ENCODE data around the gene LRRC34. TPM values are rescaled to one million over a fixed set of nuclear protein-coding genes. Genes with fewer than 3 reads are reported as not detected.

The LRRC34 gene
- total and polyA plus RNA-seq, 4 donors = 0.22 to 2.8 (median 0.85) TPM

DNA sequence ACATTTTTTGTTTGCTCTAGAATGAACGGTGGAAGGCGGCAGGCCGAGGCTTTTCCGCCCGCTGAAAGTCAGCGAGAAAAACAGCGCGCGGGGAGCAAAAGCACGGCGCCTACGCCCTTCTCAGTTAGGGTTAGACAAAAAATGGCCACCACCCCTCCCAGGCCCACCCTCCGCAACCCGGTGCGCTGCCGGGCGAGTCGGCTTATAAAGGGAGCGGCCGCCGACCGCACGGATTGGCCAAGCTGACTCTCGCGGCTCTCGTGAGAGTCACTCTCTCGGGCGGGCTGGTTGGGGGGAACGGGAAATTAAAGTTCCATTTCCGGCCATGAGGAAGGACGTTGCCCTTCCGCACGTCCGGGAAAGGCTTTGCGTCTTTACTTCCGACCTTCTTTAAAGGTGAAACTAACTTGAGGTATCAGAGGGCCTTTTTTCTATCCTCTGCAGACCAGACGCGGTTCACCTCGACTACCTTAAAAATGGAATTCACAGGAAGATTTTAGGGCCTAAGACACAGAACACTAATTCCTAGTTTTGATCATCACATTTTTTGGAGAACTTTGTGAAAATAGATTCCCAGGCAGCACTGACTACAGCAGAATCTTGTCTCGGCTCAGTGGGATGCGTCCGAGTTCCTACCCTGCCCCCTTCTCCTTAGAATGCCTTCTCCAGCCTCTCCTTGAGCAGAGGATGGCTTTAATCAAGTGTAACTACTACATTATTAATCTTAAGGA is 47.7 kb downstream of the LRRC34 start, which contains the start of gene TERC:
Gene TERC, minus strand, starts transcription at position 179 of the 731 bp plus-strand sequence.
- no peaks in the 10 kb centered on the region for H3K9me3 ChIP-seq (ENCODE audit: control insufficient read depth in 4 of 4, low read length in 3 of 4)
- H3K9ac ChIP-seq (ENCODE audit: low read depth in 1 of 2, low read length in 2 of 2) = peak within 1 kb of the TSS; percentile 49 to 92
- peak; percentile 91 for DNase-seq (ENCODE audit: low spot score)
- peak within 1 kb of the TSS; percentile 74 to 92 (median 78) for H3K4me3 ChIP-seq (ENCODE audit: low read depth in 1 of 3, low read length in 3 of 3)
- WGBS = 7% methylated on average over 42 of the region's 42 CpGs
- peak within 1 kb of the TSS; percentile 88 to 93 for H3K27ac ChIP-seq (ENCODE audit: low read depth in 1 of 2, low read length in 2 of 2)
- peaks cover 0 to 1% (median 0%) of the 10 kb centered on the region in 4 donors for H3K36me3 ChIP-seq (ENCODE audit: control insufficient read depth in 4 of 4, insufficient read depth in 3 of 4, low read depth in 1 of 4, low read length in 3 of 4)
- peaks cover 0 to 7% (median 3%) of the 10 kb centered on the region in 4 donors for H3K4me1 ChIP-seq (ENCODE audit: control insufficient read depth in 4 of 4, insufficient read depth in 4 of 4, low read length in 3 of 4)
- H3K27me3 ChIP-seq (ENCODE audit: control insufficient read depth in 4 of 4, insufficient read depth in 4 of 4, low read length in 3 of 4) = no peaks in the 10 kb centered on the region
- TF ChIP-seq YY1 (IDR thresholded peaks at IDR 0.05) (peak; percentile 95), TAF1 (conservative IDR thresholded peaks at IDR 0.05) (peak; percentile 88), RXRA (IDR thresholded peaks at IDR 0.05) (peak; percentile 65 to 75), NR2F2 (IDR thresholded peaks at IDR 0.05) (peak; percentile 74), HNF4A (conservative IDR thresholded peaks at IDR 0.05) (peak; percentile 24 to 52), FOXA2 (IDR thresholded peaks at IDR 0.05) (no peak), SP1 (IDR thresholded peaks at IDR 0.05) (peak; percentile 79), RAD21 (IDR thresholded peaks at IDR 0.05) (no peak), HNF4G (IDR thresholded peaks at IDR 0.05) (no peak), FOXA1 (IDR thresholded peaks at IDR 0.05) (no peak), JUND (IDR thresholded peaks at IDR 0.05) (peak; percentile 12 to 64), GABPA (IDR thresholded peaks at IDR 0.05 in 1 of 2, conservative IDR thresholded peaks at IDR 0.05 in 1 of 2) (peak; percentile 76 to 92), EGR1 (IDR thresholded peaks at IDR 0.05; ENCODE audit: low read depth in 2 of 2) (peak; percentile 94 to 97)
- TF ChIP-seq, protein P1, sequence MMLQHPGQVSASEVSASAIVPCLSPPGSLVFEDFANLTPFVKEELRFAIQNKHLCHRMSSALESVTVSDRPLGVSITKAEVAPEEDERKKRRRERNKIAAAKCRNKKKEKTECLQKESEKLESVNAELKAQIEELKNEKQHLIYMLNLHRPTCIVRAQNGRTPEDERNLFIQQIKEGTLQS (IDR thresholded peaks at IDR 0.05) = no peak
- TF ChIP-seq, protein P2, sequence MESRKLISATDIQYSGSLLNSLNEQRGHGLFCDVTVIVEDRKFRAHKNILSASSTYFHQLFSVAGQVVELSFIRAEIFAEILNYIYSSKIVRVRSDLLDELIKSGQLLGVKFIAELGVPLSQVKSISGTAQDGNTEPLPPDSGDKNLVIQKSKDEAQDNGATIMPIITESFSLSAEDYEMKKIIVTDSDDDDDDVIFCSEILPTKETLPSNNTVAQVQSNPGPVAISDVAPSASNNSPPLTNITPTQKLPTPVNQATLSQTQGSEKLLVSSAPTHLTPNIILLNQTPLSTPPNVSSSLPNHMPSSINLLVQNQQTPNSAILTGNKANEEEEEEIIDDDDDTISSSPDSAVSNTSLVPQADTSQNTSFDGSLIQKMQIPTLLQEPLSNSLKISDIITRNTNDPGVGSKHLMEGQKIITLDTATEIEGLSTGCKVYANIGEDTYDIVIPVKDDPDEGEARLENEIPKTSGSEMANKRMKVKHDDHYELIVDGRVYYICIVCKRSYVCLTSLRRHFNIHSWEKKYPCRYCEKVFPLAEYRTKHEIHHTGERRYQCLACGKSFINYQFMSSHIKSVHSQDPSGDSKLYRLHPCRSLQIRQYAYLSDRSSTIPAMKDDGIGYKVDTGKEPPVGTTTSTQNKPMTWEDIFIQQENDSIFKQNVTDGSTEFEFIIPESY (IDR thresholded peaks at IDR 0.05) = peak; percentile 99
- TF ChIP-seq, protein P3, sequence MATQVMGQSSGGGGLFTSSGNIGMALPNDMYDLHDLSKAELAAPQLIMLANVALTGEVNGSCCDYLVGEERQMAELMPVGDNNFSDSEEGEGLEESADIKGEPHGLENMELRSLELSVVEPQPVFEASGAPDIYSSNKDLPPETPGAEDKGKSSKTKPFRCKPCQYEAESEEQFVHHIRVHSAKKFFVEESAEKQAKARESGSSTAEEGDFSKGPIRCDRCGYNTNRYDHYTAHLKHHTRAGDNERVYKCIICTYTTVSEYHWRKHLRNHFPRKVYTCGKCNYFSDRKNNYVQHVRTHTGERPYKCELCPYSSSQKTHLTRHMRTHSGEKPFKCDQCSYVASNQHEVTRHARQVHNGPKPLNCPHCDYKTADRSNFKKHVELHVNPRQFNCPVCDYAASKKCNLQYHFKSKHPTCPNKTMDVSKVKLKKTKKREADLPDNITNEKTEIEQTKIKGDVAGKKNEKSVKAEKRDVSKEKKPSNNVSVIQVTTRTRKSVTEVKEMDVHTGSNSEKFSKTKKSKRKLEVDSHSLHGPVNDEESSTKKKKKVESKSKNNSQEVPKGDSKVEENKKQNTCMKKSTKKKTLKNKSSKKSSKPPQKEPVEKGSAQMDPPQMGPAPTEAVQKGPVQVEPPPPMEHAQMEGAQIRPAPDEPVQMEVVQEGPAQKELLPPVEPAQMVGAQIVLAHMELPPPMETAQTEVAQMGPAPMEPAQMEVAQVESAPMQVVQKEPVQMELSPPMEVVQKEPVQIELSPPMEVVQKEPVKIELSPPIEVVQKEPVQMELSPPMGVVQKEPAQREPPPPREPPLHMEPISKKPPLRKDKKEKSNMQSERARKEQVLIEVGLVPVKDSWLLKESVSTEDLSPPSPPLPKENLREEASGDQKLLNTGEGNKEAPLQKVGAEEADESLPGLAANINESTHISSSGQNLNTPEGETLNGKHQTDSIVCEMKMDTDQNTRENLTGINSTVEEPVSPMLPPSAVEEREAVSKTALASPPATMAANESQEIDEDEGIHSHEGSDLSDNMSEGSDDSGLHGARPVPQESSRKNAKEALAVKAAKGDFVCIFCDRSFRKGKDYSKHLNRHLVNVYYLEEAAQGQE (IDR thresholded peaks at IDR 0.05) = peak; percentile 65
- TF ChIP-seq, protein P4, sequence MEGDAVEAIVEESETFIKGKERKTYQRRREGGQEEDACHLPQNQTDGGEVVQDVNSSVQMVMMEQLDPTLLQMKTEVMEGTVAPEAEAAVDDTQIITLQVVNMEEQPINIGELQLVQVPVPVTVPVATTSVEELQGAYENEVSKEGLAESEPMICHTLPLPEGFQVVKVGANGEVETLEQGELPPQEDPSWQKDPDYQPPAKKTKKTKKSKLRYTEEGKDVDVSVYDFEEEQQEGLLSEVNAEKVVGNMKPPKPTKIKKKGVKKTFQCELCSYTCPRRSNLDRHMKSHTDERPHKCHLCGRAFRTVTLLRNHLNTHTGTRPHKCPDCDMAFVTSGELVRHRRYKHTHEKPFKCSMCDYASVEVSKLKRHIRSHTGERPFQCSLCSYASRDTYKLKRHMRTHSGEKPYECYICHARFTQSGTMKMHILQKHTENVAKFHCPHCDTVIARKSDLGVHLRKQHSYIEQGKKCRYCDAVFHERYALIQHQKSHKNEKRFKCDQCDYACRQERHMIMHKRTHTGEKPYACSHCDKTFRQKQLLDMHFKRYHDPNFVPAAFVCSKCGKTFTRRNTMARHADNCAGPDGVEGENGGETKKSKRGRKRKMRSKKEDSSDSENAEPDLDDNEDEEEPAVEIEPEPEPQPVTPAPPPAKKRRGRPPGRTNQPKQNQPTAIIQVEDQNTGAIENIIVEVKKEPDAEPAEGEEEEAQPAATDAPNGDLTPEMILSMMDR (IDR thresholded peaks at IDR 0.05; ENCODE audit: low read depth, low read length, missing input control) = no peak
- TF ChIP-seq, protein P5, sequence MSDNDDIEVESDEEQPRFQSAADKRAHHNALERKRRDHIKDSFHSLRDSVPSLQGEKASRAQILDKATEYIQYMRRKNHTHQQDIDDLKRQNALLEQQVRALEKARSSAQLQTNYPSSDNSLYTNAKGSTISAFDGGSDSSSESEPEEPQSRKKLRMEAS (IDR thresholded peaks at IDR 0.05) = peak; percentile 99

Data from liver (tissue), 9 donors.